GM12878 (cell line): ENCODE results near the gene HLA-DQA2. TPM values are rescaled to one million over a fixed set of nuclear protein-coding genes. Genes with fewer than 3 reads are reported as not detected.

Experiments
- ATAC-seq: fragments of 200-7000 bp; cut with Tn5 transposase; 3 replicates; pipeline ENCODE4 v1.9.1; 2020; ENCODE audit warnings: mild to moderate bottlenecking, moderate library complexity
- BruUV-seq: library from RNA; stranded (reverse); fragments of 400-500 nt; replicated peaks from 2 replicates; lab custom pipeline; 2021; lab: Mats Ljungman, UMichigan
- CTCF ChIA-PET: fragments of 300-600 bp; sonication (Branson Sonifier 250); formaldehyde crosslinking; extraction: SDS; loops from one replicate; lab custom pipeline; 2021; ENCODE audit warnings: inconsistent platforms; lab: Yijun Ruan, JAX
- POLR2A ChIA-PET: fragments of 350-600 bp; formaldehyde crosslinking; extraction: SDS; loops from one replicate; lab custom pipeline; 2021; ENCODE audit warnings: inconsistent platforms; lab: Charles Lee
- RAD21 ChIA-PET: fragments of 300-600 bp; sonication (Branson Sonifier 250); formaldehyde crosslinking; loops from one replicate; lab custom pipeline; 2023; ENCODE audit warnings: antibody characterized with exemption; ENCODE audit not compliant: unreplicated experiment; lab: Charles Lee
- SMC1A ChIA-PET: fragments of 300-600 bp; sonication (Branson Sonifier 250); formaldehyde crosslinking; loops from one replicate; lab custom pipeline; 2023; ENCODE audit not compliant: unreplicated experiment, uncharacterized antibody; lab: Charles Lee
- DNase-seq: peaks from one replicate; pipeline ENCODE4 v3.0.0-alpha.2; 2011; ENCODE audit warnings: low read depth, low spot score
- FAIRE-seq: peaks from 3 replicates; lab custom pipeline; 2011; peaks lifted over from hg19 to GRCh38; lab: Jason Lieb, UNC
- H2AFZ ChIP-seq: 2 replicates; pipeline ENCODE4 v1.6.0; 2011; ENCODE audit warnings: low read depth, low read length, control low read depth; ENCODE audit not compliant: control insufficient read depth
- H3K27ac ChIP-seq: 2 replicates; pipeline ENCODE4 v1.5.1; 2011; ENCODE audit warnings: control low read depth; ENCODE audit not compliant: control insufficient read depth, insufficient read depth
- H3K27me3 ChIP-seq, 2 experiments: replicated peaks in 1 of 2; 2 replicates each; pipeline versions ENCODE4 v1.6.0 to v1.6.1; 2011; ENCODE audit warnings: low read length in 1 of 2; ENCODE audit not compliant: control insufficient read depth in 2 of 2, insufficient read depth in 2 of 2
- H3K36me3 ChIP-seq, 2 experiments: 2 replicates each; pipeline ENCODE4 v1.5.1; 2011; ENCODE audit warnings: low read length in 1 of 2; ENCODE audit not compliant: control insufficient read depth in 2 of 2, insufficient read depth in 2 of 2
- H3K4me1 ChIP-seq: 2 replicates; pipeline ENCODE4 v1.6.1; 2011; ENCODE audit warnings: mild to moderate bottlenecking, low read length, moderate library complexity, mixed read lengths; ENCODE audit not compliant: control insufficient read depth, insufficient read depth
- H3K4me2 ChIP-seq: 2 replicates; pipeline ENCODE4 v1.6.0; 2011; ENCODE audit warnings: control low read depth; ENCODE audit not compliant: control insufficient read depth, insufficient read depth
- H3K4me3 ChIP-seq: fragments of 200-600 bp; sonication (generic); 2 replicates; pipeline ENCODE4 v1.5.1; 2016
- H3K79me2 ChIP-seq: 2 replicates; pipeline ENCODE4 v1.6.0; 2011; ENCODE audit warnings: low read length; ENCODE audit not compliant: control insufficient read depth, insufficient read depth
- H3K9ac ChIP-seq: 2 replicates; pipeline ENCODE4 v1.8.0; 2011; ENCODE audit warnings: low read length, control low read depth, mixed read lengths; ENCODE audit not compliant: control insufficient read depth, insufficient read depth
- H3K9me3 ChIP-seq: replicated peaks from 3 replicates; pipeline ENCODE4 v1.5.1; 2011; ENCODE audit warnings: mild to moderate bottlenecking, low read length; ENCODE audit not compliant: control insufficient read depth, insufficient read depth
- H4K20me1 ChIP-seq: 2 replicates; pipeline ENCODE4 v1.6.0; 2011; ENCODE audit not compliant: control insufficient read depth, insufficient read depth
- BHLHE40 ChIP-seq, 2 experiments: fragments of 450-650 bp in 1 of 2; IDR thresholded peaks; 2 replicates each; pipeline ENCODE4 v1.6.1; 2011 to 2017; ENCODE audit warnings: low read depth in 2 of 2, borderline replicate concordance in 1 of 2, improper control_type of control experiment in 1 of 2, low read length in 1 of 2, mild to moderate bottlenecking in 1 of 2
- BMI1 ChIP-seq: fragments of 450-650 bp; IDR thresholded peaks from 2 replicates; pipeline ENCODE4 v1.6.1; 2016; ENCODE audit warnings: mild to moderate bottlenecking, moderate library complexity, borderline replicate concordance
- CREB1 ChIP-seq: IDR thresholded peaks from 2 replicates; pipeline ENCODE4 v1.6.1; 2012; ENCODE audit warnings: low read depth, mild to moderate bottlenecking, inconsistent platforms
- HDAC6 ChIP-seq: fragments of 200-600 bp; sonication (generic); IDR thresholded peaks from one replicate; pipeline ENCODE4 v1.8.0; 2017; ENCODE audit warnings: antibody characterized with exemption; ENCODE audit not compliant: unreplicated experiment
- IKZF2 ChIP-seq, 2 experiments: fragments of 450-650 bp; IDR thresholded peaks; 2 replicates each; pipeline ENCODE4 v1.6.1; 2017; ENCODE audit warnings: mild to moderate bottlenecking in 2 of 2, moderate library complexity in 2 of 2
- KAT2A ChIP-seq: conservative IDR thresholded peaks from 2 replicates; pipeline ENCODE4 v1.6.1; 2011; ENCODE audit warnings: low read depth, low read length; ENCODE audit not compliant: control insufficient read depth
- LARP7 ChIP-seq: fragments of 450-650 bp; IDR thresholded peaks from 2 replicates; pipeline ENCODE4 v1.6.1; 2017; ENCODE audit warnings: mild to moderate bottlenecking
- POLR2A ChIP-seq: IDR thresholded peaks from 2 replicates; pipeline ENCODE4 v1.6.1; 2011; ENCODE audit warnings: low read depth, mild to moderate bottlenecking, low read length
- POU2F2 ChIP-seq: IDR thresholded peaks from 3 replicates; pipeline ENCODE4 v1.6.1; 2011; ENCODE audit warnings: low read depth, mild to moderate bottlenecking, low read length, borderline replicate concordance
- RAD51 ChIP-seq: fragments of 450-650 bp; IDR thresholded peaks from 2 replicates; pipeline ENCODE4 v1.6.1; 2016; ENCODE audit warnings: moderate library complexity, mild to moderate bottlenecking, inconsistent platforms
- RELA ChIP-seq: fragments of 450-650 bp; IDR thresholded peaks from 2 replicates; pipeline ENCODE4 v1.8.0; 2014; ENCODE audit warnings: borderline replicate concordance; ENCODE audit not compliant: partially characterized antibody
- SIN3A ChIP-seq: IDR thresholded peaks from 2 replicates; pipeline ENCODE4 v1.6.1; 2012; ENCODE audit warnings: low read depth, low read length, improper control_type of control experiment
- SMAD1 ChIP-seq: fragments of 450-650 bp; IDR thresholded peaks from 2 replicates; pipeline ENCODE4 v1.6.1; 2018; ENCODE audit warnings: mild to moderate bottlenecking, low read depth; ENCODE audit not compliant: partially characterized antibody
- SPI1 ChIP-seq: IDR thresholded peaks from 2 replicates; pipeline ENCODE4 v1.6.1; 2011; ENCODE audit warnings: low read depth, mild to moderate bottlenecking, low read length, moderate library complexity, borderline replicate concordance; ENCODE audit not compliant: insufficient read depth
- WGBS: methylation state at CpG from one replicate; pipeline ENCODE4 v1.1.6; 2016; ENCODE audit warnings: low lambda C conversion rate; ENCODE audit not compliant: insufficient replicate concordance, insufficient coverage; ENCODE audit errors: missing lambda C conversion rate; 5-methylcytosine and 5-hydroxymethylcytosine counted together
- in situ Hi-C: fragments of 300-500 bp; cut with MboI; formaldehyde crosslinking; loops from 9 replicates; pipeline ENCODE4 v1.14.3; 2018; ENCODE audit warnings: mixed read lengths
- intact Hi-C: fragments of 100-400 bp; cut with micrococcal nuclease; formaldehyde crosslinking; loops from one replicate; pipeline ENCODE4 v1.14.2; 2022; ENCODE audit not compliant: unreplicated experiment
- polyA plus RNA-seq, 11 experiments: library from polyadenylated mRNA; depleted of rRNA in 4 of 11; unstranded in 6 of 11; stranded (reverse) in 5 of 11; fragments of >200 nt; fragmentation: Nextera tagmentation in 4 of 11; fragmentation: Illumina TruSeq in 1 of 11; extraction: Ambion mirVana in 4 of 11; extraction: Trizol in 1 of 11; gene quantifications; 1 replicate in 1 of 11; 2 replicates in 10 of 11; pipeline versions ENCODE4 v1.2.1 to v1.2.3, GENCODE V29; 2011 to 2016; ENCODE audit warnings: inconsistent platforms in 2 of 11, missing spikeins in 2 of 11, low read depth in 1 of 11
- total RNA-seq, 4 experiments: library from RNA; depleted of rRNA in 3 of 4; stranded (reverse); fragments of >200 nt in 3 of 4; fragmentation: Illumina TruSeq in 1 of 4; extraction: Trizol in 1 of 4; gene quantifications; 2 replicates each; pipeline versions ENCODE4 v1.2.1 to v1.2.3, GENCODE V29; 2013 to 2021
- TF ChIP-seq, protein P1 (sequence below): IDR thresholded peaks from 2 replicates; pipeline ENCODE4 v1.6.1; 2011; ENCODE audit warnings: low read depth, mild to moderate bottlenecking, low read length, moderate library complexity, borderline replicate concordance; ENCODE audit errors: extremely low read depth
- TF ChIP-seq, protein P2 (sequence below): fragments of 450-650 bp; IDR thresholded peaks from 2 replicates; pipeline ENCODE4 v1.6.1; 2018; ENCODE audit warnings: borderline replicate concordance, mild to moderate bottlenecking; ENCODE audit not compliant: partially characterized antibody

Gene HLA-DQA2
- total and polyA plus RNA-seq, 10 of the 15 experiments (the other 5 are each of a cell fraction or from before 2014, with no cell fraction given), result 9.1 to 26.4 (median 16.3) TPM

DNA sequence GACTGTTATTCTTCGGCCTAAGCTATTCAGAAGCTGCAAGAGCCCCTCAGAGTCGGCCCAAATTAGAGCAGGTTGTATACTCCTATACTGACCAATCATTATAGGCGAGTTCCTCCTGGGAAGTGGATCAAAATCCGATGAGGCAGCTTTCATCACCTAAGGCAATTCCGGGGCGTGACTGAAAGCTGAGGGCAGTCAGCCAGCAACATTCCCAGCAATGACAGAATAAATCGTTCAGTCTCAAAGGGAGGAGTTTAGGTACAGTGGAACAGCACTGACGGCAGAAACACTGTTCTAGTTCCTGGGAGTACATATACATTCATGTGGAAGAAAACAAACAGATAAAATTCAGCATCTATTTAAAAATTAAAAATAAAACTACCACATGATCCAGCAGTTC, 11.4 kb downstream of the HLA-DQA2 start:
- H3K9me3 ChIP-seq, result no peaks in the 10 kb centered on the region

More for the DNA sequence above, 11.4 kb downstream of the HLA-DQA2 start:
- no peaks in the 10 kb centered on the region for H4K20me1 ChIP-seq
- ChIA-PET SMC1A (no interaction called here), CTCF (no interaction called here), POLR2A (no interaction called here)
- WGBS, result 24% methylated on average over 8 of the region's 8 CpGs
- no peaks in the 10 kb centered on the region for H3K36me3 ChIP-seq
- BruUV-seq, result no TSS peak
- H3K9ac ChIP-seq, result no peak overlapping the region
- no peak overlapping the region for H2AFZ ChIP-seq
- DNase-seq, result no peak
- H3K27me3 ChIP-seq, result peaks cover 0 to 2% of the 10 kb centered on the region in 2 experiments; a peak in 2 of 4 replicates
- H3K4me3 ChIP-seq, result no peak overlapping the region
- no peaks in the 10 kb centered on the region for H3K79me2 ChIP-seq
- in situ Hi-C loops, result no loop called here
- no peak overlapping the region for H3K4me2 ChIP-seq
- TF ChIP-seq KAT2A (no peak), BHLHE40 (IDR thresholded peaks at IDR 0.05; ENCODE audit: borderline replicate concordance in 1 of 2, low read depth in 2 of 2, low read length in 1 of 2) (no peak), LARP7 (no peak), RELA (no peak), SIN3A (no peak), BMI1 (no peak), POLR2A (no peak), IKZF2 (IDR thresholded peaks at IDR 0.05) (no peak), HDAC6 (no peak), CREB1 (no peak), SPI1 (no peak), POU2F2 (no peak), SMAD1 (no peak), RAD51 (no peak)
- TF ChIP-seq, protein P1, sequence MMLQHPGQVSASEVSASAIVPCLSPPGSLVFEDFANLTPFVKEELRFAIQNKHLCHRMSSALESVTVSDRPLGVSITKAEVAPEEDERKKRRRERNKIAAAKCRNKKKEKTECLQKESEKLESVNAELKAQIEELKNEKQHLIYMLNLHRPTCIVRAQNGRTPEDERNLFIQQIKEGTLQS, result no peak
- TF ChIP-seq, protein P2, sequence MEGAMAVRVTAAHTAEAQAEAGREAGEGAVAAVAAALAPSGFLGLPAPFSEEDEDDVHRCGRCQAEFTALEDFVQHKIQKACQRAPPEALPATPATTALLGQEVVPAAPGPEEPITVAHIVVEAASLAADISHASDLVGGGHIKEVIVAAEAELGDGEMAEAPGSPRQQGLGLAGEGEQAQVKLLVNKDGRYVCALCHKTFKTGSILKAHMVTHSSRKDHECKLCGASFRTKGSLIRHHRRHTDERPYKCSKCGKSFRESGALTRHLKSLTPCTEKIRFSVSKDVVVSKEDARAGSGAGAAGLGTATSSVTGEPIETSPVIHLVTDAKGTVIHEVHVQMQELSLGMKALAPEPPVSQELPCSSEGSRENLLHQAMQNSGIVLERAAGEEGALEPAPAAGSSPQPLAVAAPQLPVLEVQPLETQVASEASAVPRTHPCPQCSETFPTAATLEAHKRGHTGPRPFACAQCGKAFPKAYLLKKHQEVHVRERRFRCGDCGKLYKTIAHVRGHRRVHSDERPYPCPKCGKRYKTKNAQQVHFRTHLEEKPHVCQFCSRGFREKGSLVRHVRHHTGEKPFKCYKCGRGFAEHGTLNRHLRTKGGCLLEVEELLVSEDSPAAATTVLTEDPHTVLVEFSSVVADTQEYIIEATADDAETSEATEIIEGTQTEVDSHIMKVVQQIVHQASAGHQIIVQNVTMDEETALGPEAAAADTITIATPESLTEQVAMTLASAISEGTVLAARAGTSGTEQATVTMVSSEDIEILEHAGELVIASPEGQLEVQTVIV, result no peak
- TF ChIP-seq, all 136 proteins: peak for 0
- RAD21 ChIA-PET, result no interaction called here
- intact Hi-C loops, result no loop called here
- Histone ChIP-seq H3K27ac (no peak overlapping the region), H3K4me1 (no peaks in the 10 kb centered on the region)
- FAIRE-seq (no peak), ATAC-seq (no peak)
